H9 (cell line): ENCODE results near the gene HILPDA. TPM values are rescaled to one million over a fixed set of nuclear protein-coding genes. Genes with fewer than 3 reads are reported as not detected.
A peak's percentile ranks its signal among the peaks of the same experiment; 100 is the strongest.

Experiments
- DNase-seq: peaks from one replicate; pipeline ENCODE4 v3.0.0-alpha.2; 2017
- H2AFZ ChIP-seq: one replicate; pipeline ENCODE4 v1.6.1; 2013; ENCODE audit warnings: mild to moderate bottlenecking, low read length, control low read depth, moderate library complexity
- H2AK5ac ChIP-seq: 2 replicates; pipeline ENCODE4 v1.6.1; 2013; ENCODE audit warnings: low read length, control low read depth, mixed read lengths; ENCODE audit not compliant: insufficient read length
- H2BK120ac ChIP-seq: one replicate; pipeline ENCODE4 v1.6.1; 2013; ENCODE audit warnings: low read depth, mild to moderate bottlenecking, low read length, control low read depth, inconsistent platforms; ENCODE audit not compliant: poor library complexity, severe bottlenecking
- H2BK12ac ChIP-seq: 2 replicates; pipeline ENCODE4 v1.6.1; 2013; ENCODE audit warnings: low read length, control low read depth, mixed read lengths, low read depth; ENCODE audit not compliant: insufficient read length
- H2BK15ac ChIP-seq: 2 replicates; pipeline ENCODE4 v1.6.1; 2013; ENCODE audit warnings: low read depth, low read length, control low read depth
- H2BK20ac ChIP-seq: one replicate; pipeline ENCODE4 v1.6.1; 2013; ENCODE audit warnings: low read depth, mild to moderate bottlenecking, low read length, control low read depth, inconsistent platforms; ENCODE audit not compliant: poor library complexity, severe bottlenecking
- H2BK5ac ChIP-seq: 2 replicates; pipeline ENCODE4 v1.6.1; 2013; ENCODE audit warnings: low read length, control low read depth, mixed read lengths; ENCODE audit not compliant: insufficient read length
- H3K14ac ChIP-seq: 2 replicates; pipeline ENCODE4 v1.6.1; 2013; ENCODE audit warnings: low read length, control low read depth; ENCODE audit not compliant: insufficient read depth
- H3K18ac ChIP-seq: 2 replicates; pipeline ENCODE4 v1.6.1; 2013; ENCODE audit warnings: low read depth, mild to moderate bottlenecking, mixed read lengths, low read length, control low read depth; ENCODE audit not compliant: insufficient read length
- H3K23ac ChIP-seq: 2 replicates; pipeline ENCODE4 v1.6.1; 2013; ENCODE audit warnings: low read length, control low read depth, mixed read lengths, low read depth; ENCODE audit not compliant: insufficient read length
- H3K23me2 ChIP-seq: 2 replicates; pipeline ENCODE4 v1.6.1; 2013; ENCODE audit warnings: low read depth, mild to moderate bottlenecking, mixed read lengths, low read length, control low read depth; ENCODE audit not compliant: insufficient read length, poor library complexity, severe bottlenecking
- H3K27ac ChIP-seq: 2 replicates; pipeline ENCODE4 v1.5.1; 2013; ENCODE audit warnings: low read length, control low read depth, mixed read lengths, low read depth; ENCODE audit not compliant: insufficient read length
- H3K27me3 ChIP-seq: 2 replicates; pipeline ENCODE4 v1.6.1; 2013; ENCODE audit warnings: low read length, control low read depth, inconsistent platforms; ENCODE audit not compliant: insufficient read depth
- H3K4ac ChIP-seq: 2 replicates; pipeline ENCODE4 v1.6.1; 2013; ENCODE audit warnings: low read depth, mild to moderate bottlenecking, control low read depth, inconsistent platforms, low read length, moderate library complexity
- H3K4me1 ChIP-seq: 2 replicates; pipeline ENCODE4 v1.6.1; 2013; ENCODE audit warnings: low read length, control low read depth, inconsistent platforms; ENCODE audit not compliant: insufficient read depth
- H3K4me2 ChIP-seq: 2 replicates; pipeline ENCODE4 v1.6.1; 2013; ENCODE audit warnings: low read length, control low read depth, mixed read lengths; ENCODE audit not compliant: insufficient read length, insufficient read depth
- H3K56ac ChIP-seq: 2 replicates; pipeline ENCODE4 v1.6.1; 2013; ENCODE audit warnings: low read depth, mild to moderate bottlenecking, mixed read lengths, low read length, control low read depth; ENCODE audit not compliant: insufficient read length
- H3K79me1 ChIP-seq: 2 replicates; pipeline ENCODE4 v1.6.1; 2013; ENCODE audit warnings: low read depth, mild to moderate bottlenecking, moderate library complexity, low read length, control low read depth, inconsistent platforms; ENCODE audit not compliant: insufficient read depth, poor library complexity, severe bottlenecking
- H3K79me2 ChIP-seq: 2 replicates; pipeline ENCODE4 v1.6.1; 2013; ENCODE audit warnings: low read length, control low read depth, inconsistent platforms; ENCODE audit not compliant: insufficient read depth
- H3K9ac ChIP-seq: 2 replicates; pipeline ENCODE4 v1.6.1; 2013; ENCODE audit warnings: low read length, control low read depth, mixed read lengths; ENCODE audit not compliant: insufficient read length; ENCODE audit errors: extremely low read depth
- H3K9me3 ChIP-seq: one replicate; pipeline ENCODE4 v1.6.1; 2013; ENCODE audit warnings: low read depth, low read length, inconsistent platforms; ENCODE audit not compliant: control insufficient read depth
- H3T11ph ChIP-seq: one replicate; pipeline ENCODE4 v1.6.1; 2013; ENCODE audit warnings: mild to moderate bottlenecking, low read length, control low read depth, inconsistent platforms
- H4K20me1 ChIP-seq: one replicate; pipeline ENCODE4 v1.6.1; 2013; ENCODE audit not compliant: control insufficient read depth, insufficient read length, insufficient read depth
- H4K5ac ChIP-seq: 2 replicates; pipeline ENCODE4 v1.6.1; 2013; ENCODE audit warnings: low read depth, mild to moderate bottlenecking, mixed read lengths, low read length, control low read depth; ENCODE audit not compliant: insufficient read length
- H4K8ac ChIP-seq: replicated peaks from 2 replicates; pipeline ENCODE4 v1.6.1; 2013; ENCODE audit warnings: low read length, control low read depth, mixed read lengths, low read depth; ENCODE audit not compliant: insufficient read length
- H4K91ac ChIP-seq: 2 replicates; pipeline ENCODE4 v1.6.1; 2013; ENCODE audit warnings: low read depth, mild to moderate bottlenecking, moderate library complexity, mixed read lengths, low read length, control low read depth; ENCODE audit not compliant: insufficient read length
- H3K27ac Mint-ChIP-seq, 3 experiments: 2 replicates in 2 of 3; 3 replicates in 1 of 3; pipeline ENCODE4 v1.8.0; 2020 to 2021; ENCODE audit warnings: mixed read lengths in 3 of 3, mild to moderate bottlenecking in 1 of 3, moderate library complexity in 1 of 3
- H3K27me3 Mint-ChIP-seq: 2 replicates; pipeline ENCODE4 v1.8.0; 2021; ENCODE audit warnings: low read depth, mild to moderate bottlenecking, moderate library complexity, mixed read lengths
- H3K36me3 Mint-ChIP-seq, 3 experiments: 2 replicates in 2 of 3; 3 replicates in 1 of 3; pipeline ENCODE4 v1.8.0; 2020 to 2021; ENCODE audit warnings: low read depth in 3 of 3, mixed read lengths in 3 of 3; ENCODE audit not compliant: insufficient read depth in 1 of 3
- H3K4me1 Mint-ChIP-seq, 2 experiments: 2 replicates each; pipeline ENCODE4 v1.8.0; 2020; ENCODE audit warnings: mixed read lengths in 2 of 2
- H3K4me3 Mint-ChIP-seq, 2 experiments: 2 replicates in 1 of 2; 3 replicates in 1 of 2; pipeline ENCODE4 v1.8.0; 2020 to 2021; ENCODE audit warnings: mild to moderate bottlenecking in 2 of 2, mixed read lengths in 2 of 2, moderate library complexity in 1 of 2
- H3K9me3 Mint-ChIP-seq, 2 experiments: 2 replicates in 1 of 2; 3 replicates in 1 of 2; pipeline ENCODE4 v1.8.0; 2020; ENCODE audit warnings: mild to moderate bottlenecking in 2 of 2, mixed read lengths in 2 of 2, moderate library complexity in 1 of 2
- CTCF ChIP-seq: fragments of 200-600 bp; sonication (generic); conservative IDR thresholded peaks from 3 replicates; pipeline ENCODE4 v1.8.0; 2021; ENCODE audit warnings: antibody characterized with exemption, mild to moderate bottlenecking
- whole genome bisulfite sequencing: extraction: QIAGEN DNeasy Blood & Tissue Kit; methylation state at CpG from one replicate; pipeline ENCODE4 v1.1.7; 2013; ENCODE audit warnings: missing lambda C conversion rate, low lambda C conversion rate, mixed read lengths; ENCODE audit not compliant: insufficient read length; ENCODE audit errors: extremely low coverage; 5-methylcytosine and 5-hydroxymethylcytosine counted together
- total RNA-seq: library from RNA; stranded (reverse); gene quantifications from 2 replicates; pipeline ENCODE4 v1.2.1, GENCODE V29; 2021

The HILPDA gene
- total RNA-seq, 1 experiment from 2014 or later, result 23.3 TPM

GRCh38 chr7:128409596-128410450 lies 45.9 kb upstream of the HILPDA start, which contains the start of gene IMPDH1:
IMPDH1 (minus strand) TSS chr7:128409982; CDS start chr7:128409901, 81 bp downstream.
- H3K79me1 ChIP-seq, result no peaks in the 10 kb centered on the region
- no peak within 1 kb of the TSS for H2AFZ ChIP-seq
- no peak within 1 kb of the TSS for H3K56ac ChIP-seq
- TF ChIP-seq CTCF, result no peak
- no peak within 1 kb of the TSS for H2BK120ac ChIP-seq
- H2BK5ac ChIP-seq, result no peak within 1 kb of the TSS
- no peak within 1 kb of the TSS for H3K23ac ChIP-seq
- H4K8ac ChIP-seq, result no peak within 1 kb of the TSS
- H4K20me1 ChIP-seq, result peaks cover 4% of the 10 kb centered on the region
- peaks cover 0 to 2% (median 0%) of the 10 kb centered on the region in 3 experiments; a peak in 1 of 7 replicates for H3K36me3 Mint-ChIP-seq
- H2AK5ac ChIP-seq, result no peak within 1 kb of the TSS
- H3K27ac ChIP-seq, result no peak within 1 kb of the TSS
- peak; percentile 92 for DNase-seq
- H3K9me3 ChIP-seq, result no peaks in the 10 kb centered on the region
- H3T11ph ChIP-seq, result no peak within 1 kb of the TSS
- no CpG with 5 or more reads among the region's 87 CpGs for WGBS
- no peak within 1 kb of the TSS for H2BK20ac ChIP-seq
- peaks cover 4% of the 10 kb centered on the region; the same call in 1 of the 2 replicates for H3K4me1 ChIP-seq
- H3K4me1 Mint-ChIP-seq, result peaks cover 27 to 31% of the 10 kb centered on the region in 2 experiments
- peak within 1 kb of the TSS; percentile 70 to 91 for H3K4me3 Mint-ChIP-seq
- H3K14ac ChIP-seq, result no peak within 1 kb of the TSS
- H3K4ac ChIP-seq, result no peak within 1 kb of the TSS
- H3K79me2 ChIP-seq, result no peaks in the 10 kb centered on the region
- no peak within 1 kb of the TSS for H4K5ac ChIP-seq
- H3K9ac ChIP-seq, result no peak within 1 kb of the TSS
- no peak within 1 kb of the TSS for H2BK15ac ChIP-seq
- H3K9me3 Mint-ChIP-seq, result peaks cover 3 to 7% of the 10 kb centered on the region in 2 experiments; a peak in 3 of 5 replicates
- peaks cover 19% of the 10 kb centered on the region for H3K23me2 ChIP-seq
- no peak within 1 kb of the TSS for H4K91ac ChIP-seq
- no peak within 1 kb of the TSS; a peak in 1 of 7 replicates for H3K27ac Mint-ChIP-seq
- peaks cover 84% of the 10 kb centered on the region for H3K27me3 Mint-ChIP-seq
- H3K4me2 ChIP-seq, result peak within 1 kb of the TSS; percentile 72
- H2BK12ac ChIP-seq, result no peak within 1 kb of the TSS
- peaks cover 29% of the 10 kb centered on the region for H3K27me3 ChIP-seq
- no peak within 1 kb of the TSS for H3K18ac ChIP-seq
